AG10803 (cell line): Measurements from ENCODE around the gene SMOC2.

Experiments used
- DNase-seq: peaks from one replicate; pipeline ENCODE4 v3.0.0; 2010; ENCODE audit warnings: low read depth
- H3K4me3 ChIP-seq: 2 replicates; pipeline ENCODE4 v1.5.1; 2011; ENCODE audit warnings: mild to moderate bottlenecking, low read length, control low read depth
- CTCF ChIP-seq: conservative IDR thresholded peaks from 2 replicates; pipeline ENCODE4 v1.5.1; 2011; ENCODE audit warnings: mild to moderate bottlenecking, low read length, control low read depth, inconsistent platforms

The SMOC2 gene

GRCh38 chr6:168495636-168496035 lies 54.7 kb downstream of the SMOC2 start:
- DNase-seq, result no peak

GRCh38 chr6:168496139-168496996 lies 55.4 kb downstream of the SMOC2 start:
- TF ChIP-seq CTCF, result no peak
- DNase-seq, result no peak
- no peak overlapping the region for H3K4me3 ChIP-seq

More at GRCh38 chr6:168495636-168496035, 54.7 kb downstream of the SMOC2 start:
- no peak for TF ChIP-seq CTCF
- no peak overlapping the region for H3K4me3 ChIP-seq

- no peak for DNase-seq
- no peak for TF ChIP-seq CTCF
Measured at GRCh38 chr6:168496997-168497331, 56.0 kb downstream of the SMOC2 start.

GRCh38 chr6:168497381-168497780 lies 56.4 kb downstream of the SMOC2 start:
- TF ChIP-seq CTCF, result no peak
- DNase-seq, result no peak
- H3K4me3 ChIP-seq, result no peak overlapping the region

More at GRCh38 chr6:168496997-168497331, 56.0 kb downstream of the SMOC2 start:
- H3K4me3 ChIP-seq, result no peak overlapping the region

- DNase-seq, result no peak
- no peak for TF ChIP-seq CTCF
- no peak overlapping the region for H3K4me3 ChIP-seq
Measured at GRCh38 chr6:168498161-168498843, 57.3 kb downstream of the SMOC2 start.

- TF ChIP-seq CTCF, result no peak
- no peak for DNase-seq
- H3K4me3 ChIP-seq, result no peak overlapping the region
Measured at GRCh38 chr6:168499045-168499650, 58.2 kb downstream of the SMOC2 start.
